Daoy (cell line): ENCODE data around the gene MYH7. TPM values are rescaled to one million over a fixed set of nuclear protein-coding genes. Genes with fewer than 3 reads are reported as not detected.

Source experiments
- DNase-seq: peaks from one replicate; pipeline ENCODE4 v3.0.0-alpha.2; 2015; ENCODE audit warnings: low read depth
- total RNA-seq: library from RNA; depleted of rRNA; stranded (reverse); fragments of >200 nt; shearing (Covaris generic); gene quantifications from 2 replicates; pipeline ENCODE4 v1.2.3, GENCODE V29; 2014; rRNA removed

The MYH7 gene
- total RNA-seq, 1 experiment from 2014 or later, result not detected

DNA sequence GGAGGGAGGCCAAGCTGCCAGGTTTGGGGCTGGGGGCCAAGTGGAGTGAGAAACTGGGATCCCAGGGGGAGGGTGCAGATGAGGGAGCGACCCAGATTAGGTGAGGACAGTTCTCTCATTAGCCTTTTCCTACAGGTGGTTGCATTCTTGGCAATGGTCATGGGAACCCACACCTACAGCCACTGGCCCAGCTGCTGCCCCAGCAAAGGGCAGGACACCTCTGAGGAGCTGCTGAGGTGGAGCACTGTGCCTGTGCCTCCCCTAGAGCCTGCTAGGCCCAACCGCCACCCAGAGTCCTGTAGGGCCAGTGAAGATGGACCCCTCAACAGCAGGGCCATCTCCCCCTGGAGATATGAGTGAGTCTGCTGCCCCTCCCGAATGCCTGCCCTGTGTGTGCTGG lies 62.4 kb downstream of the MYH7 start:
- DNase-seq, result no peak

DNA sequence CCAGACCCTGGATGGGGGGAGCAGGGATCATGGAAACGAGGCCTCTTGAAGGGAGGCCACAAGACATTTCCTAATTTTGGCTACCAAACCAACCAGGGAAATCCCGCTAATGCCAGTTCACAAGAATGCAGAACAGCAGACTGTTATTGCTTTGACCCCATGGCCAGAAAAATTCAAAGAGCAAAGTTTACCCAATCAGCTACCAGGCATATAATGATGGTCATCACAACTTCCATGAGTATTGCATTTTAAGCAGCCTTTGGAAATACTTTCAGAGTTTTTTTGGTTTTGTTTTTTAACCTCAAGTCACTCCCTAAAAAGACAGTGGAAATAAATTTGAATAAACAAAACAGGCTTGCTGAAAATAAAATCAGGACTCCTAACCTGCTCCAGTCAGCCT lies 63.0 kb downstream of the MYH7 start, which contains the start of gene IL25:
Gene IL25 (plus strand): TSS at position 301 of the 400 bp plus-strand sequence.
- no peak for DNase-seq

DNA sequence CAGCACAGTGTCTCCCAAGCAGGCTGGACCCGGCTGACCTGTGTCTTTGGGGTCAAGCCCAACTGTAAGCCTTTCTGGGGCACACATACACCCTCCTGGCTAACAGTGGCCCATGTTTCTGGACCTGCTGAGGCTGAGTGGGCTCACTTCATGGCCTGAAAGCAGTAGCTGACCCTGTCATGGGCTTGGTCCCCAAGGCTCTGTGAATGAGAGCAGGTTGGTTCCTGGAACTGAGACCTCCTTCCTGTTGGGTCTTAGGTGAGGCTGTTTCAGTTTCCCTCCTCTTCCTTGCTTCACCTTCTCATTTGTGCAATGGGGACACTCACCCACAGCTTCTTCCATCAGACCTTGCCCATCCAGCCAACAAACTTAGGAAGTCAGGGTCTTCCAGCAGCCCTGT lies 63.6 kb downstream of the MYH7 start:
- DNase-seq, result no peak

GRCh38 chr14:23370221-23370620 lies 65.2 kb downstream of the MYH7 start:
- no peak for DNase-seq

- peak; percentile 49 for DNase-seq
Measured at GRCh38 chr14:23366426-23366921, 69.0 kb downstream of the MYH7 start.

DNA sequence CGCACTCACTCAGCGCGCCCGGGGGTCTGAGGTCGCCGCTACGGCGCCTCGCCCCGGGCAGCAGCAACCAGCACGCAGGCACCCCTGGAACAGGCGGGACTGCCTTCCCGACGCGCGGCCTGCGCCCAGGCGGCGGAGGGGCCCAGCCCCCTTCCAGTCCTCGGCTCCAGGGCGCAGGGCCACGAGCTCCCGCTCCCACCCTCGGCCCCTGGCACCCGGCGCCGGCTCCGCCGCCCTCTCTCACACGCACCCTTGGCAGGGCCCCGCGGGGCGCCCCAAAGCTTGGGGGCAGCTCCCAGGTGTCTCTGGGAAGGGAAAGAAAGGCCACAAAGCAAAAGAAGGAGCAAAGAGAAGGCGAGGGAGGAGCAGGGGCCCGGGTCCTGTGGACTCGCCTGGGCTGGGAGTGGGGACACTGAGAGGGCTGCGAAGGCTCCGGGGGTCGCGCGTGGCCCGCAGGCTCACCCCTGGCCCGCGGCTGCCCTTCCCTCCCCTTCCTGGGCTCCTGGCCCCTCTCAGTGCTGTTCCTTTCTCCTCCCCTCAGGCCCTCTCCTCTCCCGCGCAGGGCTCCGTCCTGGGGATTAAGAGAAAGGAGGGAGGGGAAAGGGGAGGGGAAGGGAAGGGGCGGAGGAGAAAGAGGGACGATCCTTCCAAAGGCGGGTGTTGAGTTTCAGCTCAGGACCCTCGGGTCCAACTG lies 69.6 kb downstream of the MYH7 start:
- DNase-seq, result peak; percentile 49

GRCh38 chr14:23365036-23365731 lies 70.3 kb downstream of the MYH7 start, which contains the start of gene EFS:
EFS (minus strand) TSS chr14:23365172; CDS start chr14:23365025, 147 bp downstream.
- no peak for DNase-seq

- DNase-seq, result no peak
Measured at GRCh38 chr14:23364164-23365035, 71.1 kb downstream of the MYH7 start.

Other genes with a start within 250 kb of the MYH7 start
- not detected in 2 replicates for gene RNF212B, start 197.7 kb downstream of the MYH7 start, total RNA-seq
- 5.8 and 6.9 TPM in 2 replicates for gene HOMEZ, start 149.5 kb downstream of the MYH7 start, total RNA-seq
- 1.5 and 2.6 TPM in 2 replicates for gene PPP1R3E, start 132.8 kb downstream of the MYH7 start, total RNA-seq
- 7.4 and 16.8 TPM in 2 replicates for gene BCL2L2, start 128.8 kb downstream of the MYH7 start, total RNA-seq
- gene PABPN1, start 114.2 kb downstream of the MYH7 start, total RNA-seq, result 92.2 and 127 TPM in 2 replicates
- 13.8 and 13.9 TPM in 2 replicates for gene SLC22A17, start 82.8 kb downstream of the MYH7 start, total RNA-seq
- gene EFS, start 70.5 kb downstream of the MYH7 start, total RNA-seq, result 0.80 and 1.4 TPM in 2 replicates
- not detected in 2 replicates for gene IL25, start 62.9 kb downstream of the MYH7 start, total RNA-seq
- not detected in 2 replicates for gene CMTM5, start 58.6 kb downstream of the MYH7 start, total RNA-seq
- gene MYH6, start 27.4 kb downstream of the MYH7 start, total RNA-seq, result not detected in 2 replicates
- gene NGDN, start 34.0 kb upstream of the MYH7 start, total RNA-seq, result 176 and 177 TPM in 2 replicates
- 0.23 and 0.42 TPM in 2 replicates for gene ZFHX2, start 116.1 kb upstream of the MYH7 start, total RNA-seq
- 8.5 and 9.0 TPM in 2 replicates for gene THTPA, start 120.6 kb upstream of the MYH7 start, total RNA-seq
- gene AP1G2, start 132.1 kb upstream of the MYH7 start, total RNA-seq, result 10.2 and 47.7 TPM in 2 replicates
- 0.29 TPM in 1 of 2 replicates, not detected in the other for gene JPH4, start 143.1 kb upstream of the MYH7 start, total RNA-seq
- gene DHRS2, start 200.7 kb upstream of the MYH7 start, total RNA-seq, result 5.9 and 7.6 TPM in 2 replicates